Choroid plexus epithelial cell (primary cell): ENCODE results near the gene AGAP9.
"Not testable (repeated sequence)": the region's sequence is repeated elsewhere in the genome, so short reads cannot be mapped to it uniquely, and the experiment has no call there.

Experiments used
- DNase-seq: peaks from one replicate; pipeline ENCODE4 v3.0.0-alpha.2; 2010; ENCODE audit warnings: low read depth
- H3K4me3 ChIP-seq: 2 replicates; pipeline ENCODE4 v1.5.1; 2011; ENCODE audit warnings: low read depth, mild to moderate bottlenecking, control low read depth, low read length, moderate library complexity
- CTCF ChIP-seq: conservative IDR thresholded peaks from 2 replicates; pipeline ENCODE4 v1.5.1; 2011; ENCODE audit warnings: low read depth, mild to moderate bottlenecking, control low read depth, inconsistent platforms, low read length, moderate library complexity

AGAP9 gene

GRCh38 chr10:47472072-47472471, 51.4 kb downstream of the AGAP9 start:
- DNase-seq, H3K4me3 ChIP-seq: not testable (repeated sequence)

- H3K4me3 ChIP-seq, DNase-seq: not testable (repeated sequence)
These were observed 54.5 kb downstream of the AGAP9 start for GRCh38 chr10:47468731-47469528.

- DNase-seq, H3K4me3 ChIP-seq: not testable (repeated sequence)
These were observed 55.5 kb downstream of the AGAP9 start for GRCh38 chr10:47467957-47468356.

GRCh38 chr10:47467458-47467857, 56.0 kb downstream of the AGAP9 start:
- not testable (repeated sequence) for DNase-seq

GRCh38 chr10:47465216-47465917, 58.1 kb downstream of the AGAP9 start:
- H3K4me3 ChIP-seq = not testable (repeated sequence)
- peak; percentile 28 for DNase-seq

More at GRCh38 chr10:47467458-47467857, 56.0 kb downstream of the AGAP9 start:
- H3K4me3 ChIP-seq = not testable (repeated sequence)

GRCh38 chr10:47462577-47463358, 60.7 kb downstream of the AGAP9 start:
- not testable (repeated sequence) for H3K4me3 ChIP-seq, DNase-seq

GRCh38 chr10:47461261-47461687, 62.2 kb downstream of the AGAP9 start:
- peak; percentile 27 for TF ChIP-seq CTCF
- peak; percentile 92 for DNase-seq
- H3K4me3 ChIP-seq = not testable (repeated sequence)

GRCh38 chr10:47458466-47459154, 64.8 kb downstream of the AGAP9 start:
- peak; percentile 89 for DNase-seq
- no peak overlapping the region for H3K4me3 ChIP-seq
- no peak for TF ChIP-seq CTCF

- no peak for TF ChIP-seq CTCF
- DNase-seq = no peak
- no peak overlapping the region for H3K4me3 ChIP-seq
These were observed 65.6 kb downstream of the AGAP9 start for GRCh38 chr10:47457826-47458225.

GRCh38 chr10:47457528-47457820, 66.0 kb downstream of the AGAP9 start:
- DNase-seq = peak; percentile 11
- H3K4me3 ChIP-seq = no peak overlapping the region
- TF ChIP-seq CTCF = no peak
